ENCODE data around the gene ARHGEF25.
A peak's percentile ranks its signal among the peaks of the same experiment; 100 is the strongest.

- TF ChIP-seq CTCF (IDR thresholded peaks at IDR 0.05) = peak; percentile 93 to 98 (median 95)
- no peak for TF ChIP-seq POLR2A (IDR thresholded peaks at IDR 0.05)
Measured at GRCh38 chr12:57583008-57583831, 28.0 kb upstream of the ARHGEF25 start.

Measured in vagina (tissue), 2 donors.